ENCODE measurements around the gene CCNA2. TPM values are rescaled to one million over a fixed set of nuclear protein-coding genes. Genes with fewer than 3 reads are reported as not detected.

Gene CCNA2
- total and polyA plus RNA-seq, 9 of the 15 experiments (the other 6 are each of a cell fraction or from before 2014, with no cell fraction given), result 37.1 to 197 (median 154) TPM

- TF ChIP-seq, protein P1, sequence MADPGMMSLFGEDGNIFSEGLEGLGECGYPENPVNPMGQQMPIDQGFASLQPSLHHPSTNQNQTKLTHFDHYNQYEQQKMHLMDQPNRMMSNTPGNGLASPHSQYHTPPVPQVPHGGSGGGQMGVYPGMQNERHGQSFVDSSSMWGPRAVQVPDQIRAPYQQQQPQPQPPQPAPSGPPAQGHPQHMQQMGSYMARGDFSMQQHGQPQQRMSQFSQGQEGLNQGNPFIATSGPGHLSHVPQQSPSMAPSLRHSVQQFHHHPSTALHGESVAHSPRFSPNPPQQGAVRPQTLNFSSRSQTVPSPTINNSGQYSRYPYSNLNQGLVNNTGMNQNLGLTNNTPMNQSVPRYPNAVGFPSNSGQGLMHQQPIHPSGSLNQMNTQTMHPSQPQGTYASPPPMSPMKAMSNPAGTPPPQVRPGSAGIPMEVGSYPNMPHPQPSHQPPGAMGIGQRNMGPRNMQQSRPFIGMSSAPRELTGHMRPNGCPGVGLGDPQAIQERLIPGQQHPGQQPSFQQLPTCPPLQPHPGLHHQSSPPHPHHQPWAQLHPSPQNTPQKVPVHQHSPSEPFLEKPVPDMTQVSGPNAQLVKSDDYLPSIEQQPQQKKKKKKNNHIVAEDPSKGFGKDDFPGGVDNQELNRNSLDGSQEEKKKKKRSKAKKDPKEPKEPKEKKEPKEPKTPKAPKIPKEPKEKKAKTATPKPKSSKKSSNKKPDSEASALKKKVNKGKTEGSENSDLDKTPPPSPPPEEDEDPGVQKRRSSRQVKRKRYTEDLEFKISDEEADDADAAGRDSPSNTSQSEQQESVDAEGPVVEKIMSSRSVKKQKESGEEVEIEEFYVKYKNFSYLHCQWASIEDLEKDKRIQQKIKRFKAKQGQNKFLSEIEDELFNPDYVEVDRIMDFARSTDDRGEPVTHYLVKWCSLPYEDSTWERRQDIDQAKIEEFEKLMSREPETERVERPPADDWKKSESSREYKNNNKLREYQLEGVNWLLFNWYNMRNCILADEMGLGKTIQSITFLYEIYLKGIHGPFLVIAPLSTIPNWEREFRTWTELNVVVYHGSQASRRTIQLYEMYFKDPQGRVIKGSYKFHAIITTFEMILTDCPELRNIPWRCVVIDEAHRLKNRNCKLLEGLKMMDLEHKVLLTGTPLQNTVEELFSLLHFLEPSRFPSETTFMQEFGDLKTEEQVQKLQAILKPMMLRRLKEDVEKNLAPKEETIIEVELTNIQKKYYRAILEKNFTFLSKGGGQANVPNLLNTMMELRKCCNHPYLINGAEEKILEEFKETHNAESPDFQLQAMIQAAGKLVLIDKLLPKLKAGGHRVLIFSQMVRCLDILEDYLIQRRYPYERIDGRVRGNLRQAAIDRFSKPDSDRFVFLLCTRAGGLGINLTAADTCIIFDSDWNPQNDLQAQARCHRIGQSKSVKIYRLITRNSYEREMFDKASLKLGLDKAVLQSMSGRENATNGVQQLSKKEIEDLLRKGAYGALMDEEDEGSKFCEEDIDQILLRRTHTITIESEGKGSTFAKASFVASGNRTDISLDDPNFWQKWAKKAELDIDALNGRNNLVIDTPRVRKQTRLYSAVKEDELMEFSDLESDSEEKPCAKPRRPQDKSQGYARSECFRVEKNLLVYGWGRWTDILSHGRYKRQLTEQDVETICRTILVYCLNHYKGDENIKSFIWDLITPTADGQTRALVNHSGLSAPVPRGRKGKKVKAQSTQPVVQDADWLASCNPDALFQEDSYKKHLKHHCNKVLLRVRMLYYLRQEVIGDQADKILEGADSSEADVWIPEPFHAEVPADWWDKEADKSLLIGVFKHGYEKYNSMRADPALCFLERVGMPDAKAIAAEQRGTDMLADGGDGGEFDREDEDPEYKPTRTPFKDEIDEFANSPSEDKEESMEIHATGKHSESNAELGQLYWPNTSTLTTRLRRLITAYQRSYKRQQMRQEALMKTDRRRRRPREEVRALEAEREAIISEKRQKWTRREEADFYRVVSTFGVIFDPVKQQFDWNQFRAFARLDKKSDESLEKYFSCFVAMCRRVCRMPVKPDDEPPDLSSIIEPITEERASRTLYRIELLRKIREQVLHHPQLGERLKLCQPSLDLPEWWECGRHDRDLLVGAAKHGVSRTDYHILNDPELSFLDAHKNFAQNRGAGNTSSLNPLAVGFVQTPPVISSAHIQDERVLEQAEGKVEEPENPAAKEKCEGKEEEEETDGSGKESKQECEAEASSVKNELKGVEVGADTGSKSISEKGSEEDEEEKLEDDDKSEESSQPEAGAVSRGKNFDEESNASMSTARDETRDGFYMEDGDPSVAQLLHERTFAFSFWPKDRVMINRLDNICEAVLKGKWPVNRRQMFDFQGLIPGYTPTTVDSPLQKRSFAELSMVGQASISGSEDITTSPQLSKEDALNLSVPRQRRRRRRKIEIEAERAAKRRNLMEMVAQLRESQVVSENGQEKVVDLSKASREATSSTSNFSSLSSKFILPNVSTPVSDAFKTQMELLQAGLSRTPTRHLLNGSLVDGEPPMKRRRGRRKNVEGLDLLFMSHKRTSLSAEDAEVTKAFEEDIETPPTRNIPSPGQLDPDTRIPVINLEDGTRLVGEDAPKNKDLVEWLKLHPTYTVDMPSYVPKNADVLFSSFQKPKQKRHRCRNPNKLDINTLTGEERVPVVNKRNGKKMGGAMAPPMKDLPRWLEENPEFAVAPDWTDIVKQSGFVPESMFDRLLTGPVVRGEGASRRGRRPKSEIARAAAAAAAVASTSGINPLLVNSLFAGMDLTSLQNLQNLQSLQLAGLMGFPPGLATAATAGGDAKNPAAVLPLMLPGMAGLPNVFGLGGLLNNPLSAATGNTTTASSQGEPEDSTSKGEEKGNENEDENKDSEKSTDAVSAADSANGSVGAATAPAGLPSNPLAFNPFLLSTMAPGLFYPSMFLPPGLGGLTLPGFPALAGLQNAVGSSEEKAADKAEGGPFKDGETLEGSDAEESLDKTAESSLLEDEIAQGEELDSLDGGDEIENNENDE (IDR thresholded peaks at IDR 0.05; ENCODE audit: low read depth, low read length), result no peak
- TF ChIP-seq, protein P2, sequence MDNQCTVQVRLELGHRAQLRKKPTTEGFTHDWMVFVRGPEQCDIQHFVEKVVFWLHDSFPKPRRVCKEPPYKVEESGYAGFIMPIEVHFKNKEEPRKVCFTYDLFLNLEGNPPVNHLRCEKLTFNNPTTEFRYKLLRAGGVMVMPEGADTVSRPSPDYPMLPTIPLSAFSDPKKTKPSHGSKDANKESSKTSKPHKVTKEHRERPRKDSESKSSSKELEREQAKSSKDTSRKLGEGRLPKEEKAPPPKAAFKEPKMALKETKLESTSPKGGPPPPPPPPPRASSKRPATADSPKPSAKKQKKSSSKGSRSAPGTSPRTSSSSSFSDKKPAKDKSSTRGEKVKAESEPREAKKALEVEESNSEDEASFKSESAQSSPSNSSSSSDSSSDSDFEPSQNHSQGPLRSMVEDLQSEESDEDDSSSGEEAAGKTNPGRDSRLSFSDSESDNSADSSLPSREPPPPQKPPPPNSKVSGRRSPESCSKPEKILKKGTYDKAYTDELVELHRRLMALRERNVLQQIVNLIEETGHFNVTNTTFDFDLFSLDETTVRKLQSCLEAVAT (IDR thresholded peaks at IDR 0.05), result peak in 1 of 2 experiments; percentile 72; a peak in 1 of 4 replicates
- TF ChIP-seq ZBTB2 (IDR thresholded peaks at IDR 0.05), result peak; percentile 64; the same call in 1 of the 2 replicates
- TF ChIP-seq GATAD2A (IDR thresholded peaks at IDR 0.05), result no peak
- 0 out of 2 replicates have a peak, but pooled peaks have one; percentile 70 for TF ChIP-seq HLTF (IDR thresholded peaks at IDR 0.05)
- no peak for TF ChIP-seq NR1H2 (CRISPR knock-in tag; IDR thresholded peaks at IDR 0.05)
- TF ChIP-seq JUN (IDR thresholded peaks at IDR 0.05; ENCODE audit: borderline replicate concordance, low read depth, low read length), result 0 out of 2 replicates have a peak, but pooled peaks have one; percentile 48
- no peak for TF ChIP-seq JUN (CRISPR knock-in tag; IDR thresholded peaks at IDR 0.05; ENCODE audit: borderline replicate concordance)
- no peak for TF ChIP-seq ZNF23 (CRISPR knock-in tag; IDR thresholded peaks at IDR 0.05)
- TF ChIP-seq PURB (CRISPR knock-in tag; IDR thresholded peaks at IDR 0.05; ENCODE audit: low read depth), result no peak
- no peak for TF ChIP-seq ELF1 (tag; IDR thresholded peaks at IDR 0.05)
- peak; percentile 59; the same call in 1 of the 2 replicates for TF ChIP-seq CREB1 (IDR thresholded peaks at IDR 0.05)
- no peak for TF ChIP-seq CREB1 (CRISPR knock-in tag; IDR thresholded peaks at IDR 0.05)
- no peak for TF ChIP-seq ZNF174 (CRISPR knock-in tag; IDR thresholded peaks at IDR 0.05)
- no peak for TF ChIP-seq DNMT1 (IDR thresholded peaks at IDR 0.05)
- no peak for TF ChIP-seq CCAR2 (IDR thresholded peaks at IDR 0.05; ENCODE audit: low read depth, low read length)
These were observed 29.0 kb downstream of the CCNA2 start (continued) for GRCh38 chr4:121794505-121795188.

All from K562 (cell line).